ENCODE measurements around the gene RSBN1. TPM values are rescaled to one million over a fixed set of nuclear protein-coding genes. Genes with fewer than 3 reads are reported as not detected.
A peak's percentile ranks its signal among the peaks of the same experiment; 100 is the strongest.

RSBN1 gene
- total and polyA plus RNA-seq, 9 of the 15 experiments (the other 6 are each of a cell fraction or from before 2014, with no cell fraction given) = 4.5 to 24.3 (median 13.0) TPM

DNA sequence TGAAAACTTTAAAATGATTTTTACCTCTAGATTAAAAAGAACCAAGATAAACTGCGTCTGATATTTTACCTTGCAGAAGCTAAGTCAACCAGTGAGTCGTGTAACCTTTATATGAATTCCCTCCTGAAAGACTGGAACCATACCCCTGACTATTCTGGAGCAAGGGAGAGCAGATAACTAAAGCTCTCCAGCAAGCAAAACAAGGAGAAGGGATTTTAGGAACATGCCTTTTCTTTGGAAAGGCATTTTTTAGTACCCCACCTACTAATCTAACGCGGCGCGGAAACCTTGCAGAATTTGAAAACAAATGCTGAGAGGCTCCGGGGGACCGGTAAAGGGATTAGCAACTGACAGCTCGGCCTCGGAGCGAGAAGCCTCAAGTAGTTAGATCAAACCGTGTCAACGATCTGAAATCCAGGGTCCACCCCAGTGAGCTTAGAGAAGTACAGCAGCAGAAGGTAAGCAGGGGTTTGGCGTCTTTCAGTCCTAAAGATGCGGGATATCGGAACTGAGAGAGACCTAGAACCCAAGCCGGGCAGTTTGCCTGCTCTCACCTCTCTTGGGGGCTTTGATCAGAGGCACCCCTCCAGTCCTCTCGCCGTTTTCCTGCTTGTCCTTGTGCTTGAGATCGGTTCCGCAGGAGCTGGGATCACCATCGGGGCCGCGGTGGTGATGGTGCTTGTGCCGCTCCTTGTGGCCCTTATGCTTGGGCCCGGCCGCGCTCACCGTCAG, 954 bp downstream of the RSBN1 start (continued):
- TF ChIP-seq, protein P1, sequence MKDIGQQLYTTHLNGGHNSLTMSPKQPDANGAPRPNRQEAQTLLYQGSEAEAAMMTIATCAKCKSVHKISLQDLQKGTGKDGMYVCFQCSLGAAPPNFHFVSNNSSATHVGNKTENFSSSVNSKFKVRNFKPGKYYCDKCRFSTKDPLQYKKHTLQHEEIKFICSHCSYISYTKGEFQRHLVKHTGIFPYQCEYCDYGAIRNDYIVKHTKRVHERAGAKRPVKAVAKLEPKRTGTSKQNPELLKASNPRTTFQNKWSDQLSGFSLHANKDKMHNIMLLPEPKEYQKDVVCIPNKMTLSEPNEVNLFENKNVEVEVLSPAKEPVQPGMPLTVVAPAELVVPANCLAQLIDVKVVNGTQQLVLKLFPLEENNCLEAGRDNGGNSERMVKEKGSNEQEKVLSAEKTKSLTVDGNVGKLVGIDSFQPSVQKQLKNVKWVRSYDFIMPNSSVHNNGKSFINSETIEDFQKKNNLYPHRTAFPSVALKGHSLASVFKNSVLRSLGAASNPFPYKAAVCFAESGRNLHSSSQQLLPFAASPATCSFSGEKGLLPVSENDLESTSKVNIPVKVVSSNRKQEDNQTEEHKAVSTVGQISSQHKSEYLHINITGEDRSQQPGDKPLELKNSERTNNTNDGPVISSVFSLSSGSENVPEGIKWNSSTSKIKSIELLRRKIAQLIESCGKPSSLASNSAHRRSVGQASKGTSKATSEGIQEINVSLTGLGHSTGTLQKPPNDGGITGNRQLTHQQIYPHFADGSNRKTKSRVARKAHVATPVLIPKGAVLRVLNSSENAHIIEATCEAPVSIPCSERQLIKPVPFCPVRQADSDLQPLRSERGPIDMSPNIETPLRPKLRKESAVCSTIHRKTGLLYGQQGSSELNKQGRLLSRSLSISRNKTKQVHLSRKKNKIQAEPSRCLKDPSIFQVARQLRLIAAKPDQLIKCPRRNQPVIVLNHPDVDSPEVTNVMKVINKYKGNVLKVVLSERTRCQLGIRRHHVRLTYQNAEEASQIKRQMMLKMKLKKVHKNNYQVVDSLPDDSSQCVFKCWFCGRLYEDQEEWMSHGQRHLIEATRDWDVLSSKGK (CRISPR knock-in tag; IDR thresholded peaks at IDR 0.05) = no peak
- TF ChIP-seq PRPF4 (IDR thresholded peaks at IDR 0.05; ENCODE audit: insufficient read depth, low read depth, low read length, poor library complexity, severe bottlenecking) (no peak), SRSF3 (IDR thresholded peaks at IDR 0.05; ENCODE audit: insufficient read depth, low read length) (0 out of 2 replicates have a peak, but pooled peaks have one; percentile 56), TSC22D4 (tag; IDR thresholded peaks at IDR 0.05) (no peak), BACH1 (tag; IDR thresholded peaks at IDR 0.05) (no peak), ZNF184 (CRISPR knock-in tag; IDR thresholded peaks at IDR 0.05) (no peak), POLR2AphosphoS5 (IDR thresholded peaks at IDR 0.05; ENCODE audit: control insufficient read depth, insufficient read depth, low read depth, low read length) (no peak), SMARCA5 (IDR thresholded peaks at IDR 0.05) (no peak), ELF2 (CRISPR knock-in tag; IDR thresholded peaks at IDR 0.05) (no peak), JUN (IDR thresholded peaks at IDR 0.05; ENCODE audit: borderline replicate concordance, low read depth, low read length) (no peak), JUN (CRISPR knock-in tag; IDR thresholded peaks at IDR 0.05; ENCODE audit: borderline replicate concordance) (no peak), ZNF431 (CRISPR knock-in tag; IDR thresholded peaks at IDR 0.05) (no peak), HCFC1 (IDR thresholded peaks at IDR 0.05; ENCODE audit: low read depth, low read length) (no peak), ZSCAN29 (IDR thresholded peaks at IDR 0.05) (0 out of 2 replicates have a peak, but pooled peaks have one; percentile 61), CCNT2 (IDR thresholded peaks at IDR 0.05; ENCODE audit: borderline replicate concordance, extremely low read depth, insufficient read length, low read depth, low read length) (no peak), RBM15 (IDR thresholded peaks at IDR 0.05; ENCODE audit: insufficient read depth, low read length) (no peak)
- TF ChIP-seq, protein P2, sequence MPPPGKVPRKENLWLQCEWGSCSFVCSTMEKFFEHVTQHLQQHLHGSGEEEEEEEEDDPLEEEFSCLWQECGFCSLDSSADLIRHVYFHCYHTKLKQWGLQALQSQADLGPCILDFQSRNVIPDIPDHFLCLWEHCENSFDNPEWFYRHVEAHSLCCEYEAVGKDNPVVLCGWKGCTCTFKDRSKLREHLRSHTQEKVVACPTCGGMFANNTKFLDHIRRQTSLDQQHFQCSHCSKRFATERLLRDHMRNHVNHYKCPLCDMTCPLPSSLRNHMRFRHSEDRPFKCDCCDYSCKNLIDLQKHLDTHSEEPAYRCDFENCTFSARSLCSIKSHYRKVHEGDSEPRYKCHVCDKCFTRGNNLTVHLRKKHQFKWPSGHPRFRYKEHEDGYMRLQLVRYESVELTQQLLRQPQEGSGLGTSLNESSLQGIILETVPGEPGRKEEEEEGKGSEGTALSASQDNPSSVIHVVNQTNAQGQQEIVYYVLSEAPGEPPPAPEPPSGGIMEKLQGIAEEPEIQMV (tag; conservative IDR thresholded peaks at IDR 0.05; ENCODE audit: low read depth) = no peak
- TF ChIP-seq, protein P3, sequence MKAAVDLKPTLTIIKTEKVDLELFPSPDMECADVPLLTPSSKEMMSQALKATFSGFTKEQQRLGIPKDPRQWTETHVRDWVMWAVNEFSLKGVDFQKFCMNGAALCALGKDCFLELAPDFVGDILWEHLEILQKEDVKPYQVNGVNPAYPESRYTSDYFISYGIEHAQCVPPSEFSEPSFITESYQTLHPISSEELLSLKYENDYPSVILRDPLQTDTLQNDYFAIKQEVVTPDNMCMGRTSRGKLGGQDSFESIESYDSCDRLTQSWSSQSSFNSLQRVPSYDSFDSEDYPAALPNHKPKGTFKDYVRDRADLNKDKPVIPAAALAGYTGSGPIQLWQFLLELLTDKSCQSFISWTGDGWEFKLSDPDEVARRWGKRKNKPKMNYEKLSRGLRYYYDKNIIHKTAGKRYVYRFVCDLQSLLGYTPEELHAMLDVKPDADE (conservative IDR thresholded peaks at IDR 0.05; ENCODE audit: control insufficient read depth, low read depth, low read length) = no peak
